Keratinocyte (primary cell): Measurements from ENCODE around the gene SLFNL1. TPM values are rescaled to one million over a fixed set of nuclear protein-coding genes. Genes with fewer than 3 reads are reported as not detected.

ENCODE experiments used
- DNase-seq: peaks from one replicate; pipeline ENCODE4 v3.0.0-alpha.2; 2011; ENCODE audit warnings: low read depth, missing footprints, low spot score
- FAIRE-seq: peaks from 2 replicates; lab custom pipeline; 2011; peaks lifted over from hg19 to GRCh38; lab: Jason Lieb, UNC
- H2AFZ ChIP-seq: 2 replicates; pipeline ENCODE4 v1.6.0; 2012; ENCODE audit warnings: low read length, control low read depth, inconsistent platforms; ENCODE audit not compliant: control insufficient read depth
- H3K27ac ChIP-seq: 2 replicates; pipeline ENCODE4 v1.5.1; 2011; ENCODE audit warnings: low read length; ENCODE audit not compliant: control insufficient read depth, insufficient read depth
- H3K27me3 ChIP-seq: 3 replicates; pipeline ENCODE4 v1.6.0; 2011; ENCODE audit warnings: low read length; ENCODE audit not compliant: control insufficient read depth, insufficient read depth; ENCODE audit errors: extremely low read depth
- H3K36me3 ChIP-seq, 2 experiments: 2 replicates in 1 of 2; 3 replicates in 1 of 2; pipeline ENCODE4 v1.5.1; 2011; ENCODE audit warnings: low read length in 2 of 2, mild to moderate bottlenecking in 1 of 2; ENCODE audit not compliant: control insufficient read depth in 2 of 2, insufficient read depth in 2 of 2; ENCODE audit errors: extremely low read depth in 1 of 2
- H3K4me1 ChIP-seq: 3 replicates; pipeline ENCODE4 v1.5.1; 2011; ENCODE audit warnings: low read length; ENCODE audit not compliant: control insufficient read depth, insufficient read depth; ENCODE audit errors: extremely low read depth
- H3K4me2 ChIP-seq: 3 replicates; pipeline ENCODE4 v1.6.0; 2011; ENCODE audit warnings: low read depth, low read length; ENCODE audit not compliant: control insufficient read depth, insufficient read depth; ENCODE audit errors: extremely low read depth
- H3K4me3 ChIP-seq, 3 experiments: fragments of 200-600 bp in 1 of 3; sonication (generic) in 1 of 3; 2 replicates in 2 of 3; 3 replicates in 1 of 3; pipeline ENCODE4 v1.5.1; 2011 to 2016; ENCODE audit warnings: low read length in 3 of 3, mild to moderate bottlenecking in 3 of 3, control low read depth in 2 of 3, inconsistent platforms in 1 of 3, low read depth in 1 of 3, mixed read lengths in 1 of 3, mixed run types in 1 of 3, moderate library complexity in 1 of 3; ENCODE audit not compliant: control insufficient read depth in 2 of 3, insufficient read depth in 2 of 3; ENCODE audit errors: extremely low read depth in 1 of 3
- H3K79me2 ChIP-seq: 2 replicates; pipeline ENCODE4 v1.6.0; 2012; ENCODE audit warnings: low read length; ENCODE audit not compliant: control insufficient read depth, insufficient read depth
- H3K9ac ChIP-seq: 3 replicates; pipeline ENCODE4 v1.6.0; 2011; ENCODE audit warnings: low read length; ENCODE audit not compliant: control insufficient read depth, insufficient read depth; ENCODE audit errors: extremely low read depth
- H3K9me1 ChIP-seq: 3 replicates; pipeline ENCODE4 v1.6.0; 2011; ENCODE audit warnings: low read length; ENCODE audit not compliant: control insufficient read depth, insufficient read depth; ENCODE audit errors: extremely low read depth
- H3K9me3 ChIP-seq: 2 replicates; pipeline ENCODE4 v1.5.1; 2012; ENCODE audit warnings: low read depth, low read length; ENCODE audit not compliant: control insufficient read depth
- H4K20me1 ChIP-seq: 3 replicates; pipeline ENCODE4 v1.6.0; 2011; ENCODE audit warnings: low read length; ENCODE audit not compliant: control insufficient read depth, insufficient read depth; ENCODE audit errors: extremely low read depth
- EZH2 ChIP-seq: IDR thresholded peaks from one replicate; pipeline ENCODE4 v1.6.1; 2012; ENCODE audit warnings: inconsistent platforms, mild to moderate bottlenecking, low read length, moderate library complexity
- dilution Hi-C: fragments of 300-500 bp; cut with MboI; formaldehyde crosslinking; loops from one replicate; pipeline ENCODE4 v1.7.0; 2020; ENCODE audit warnings: low sequenced_read_pairs; ENCODE audit not compliant: extremely low pct_ligation_motif_present
- polyA plus RNA-seq, 5 experiments: library from polyadenylated mRNA; depleted of rRNA in 3 of 5; stranded (reverse) in 3 of 5; stranded (forward) in 1 of 5; unstranded in 1 of 5; fragments of >200 nt; gene quantifications; 1 replicate in 1 of 5; 2 replicates in 3 of 5; 3 replicates in 1 of 5; pipeline versions ENCODE4 v1.2.1 to v1.2.3, GENCODE V29; 2011 to 2012; ENCODE audit warnings: missing spikeins in 2 of 5, low read depth in 1 of 5, low replicate concordance in 1 of 5
- TF ChIP-seq, protein P1 (sequence below), 3 experiments: IDR thresholded peaks in 1 of 3; conservative IDR thresholded peaks in 1 of 3; optimal IDR thresholded peaks in 1 of 3; 2 replicates in 2 of 3; 3 replicates in 1 of 3; pipeline versions ENCODE3 to v1.5.1; 2011; ENCODE audit warnings: low read length in 3 of 3, mild to moderate bottlenecking in 3 of 3, moderate library complexity in 2 of 3, control low read depth in 1 of 3, inconsistent platforms in 1 of 3; ENCODE audit not compliant: insufficient read depth in 2 of 3; ENCODE audit errors: extremely low read depth in 1 of 3

Gene SLFNL1
- polyA plus RNA-seq, 1 donor (not counting 4 experiments of a cell fraction or from before 2014, with no cell fraction given) = not detected

DNA sequence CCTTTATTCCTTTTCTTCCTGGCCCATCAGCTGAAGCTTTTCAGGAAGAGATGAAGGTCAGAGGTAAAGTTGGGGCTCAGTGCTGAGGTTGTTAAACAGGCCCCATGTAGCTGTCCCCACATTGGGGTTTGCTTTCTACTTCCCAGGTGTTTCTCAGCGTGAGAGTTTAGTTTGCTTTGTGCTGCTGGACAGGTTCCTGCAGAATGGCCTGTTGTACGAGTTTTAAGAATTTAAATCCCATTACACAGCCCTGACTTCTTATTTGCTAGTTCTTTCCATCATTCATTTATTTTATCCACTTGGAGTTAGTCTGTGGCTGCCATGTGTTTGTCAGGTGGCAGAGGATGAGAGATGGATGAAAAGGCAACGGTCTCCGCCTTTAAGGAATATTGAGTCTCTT lies 22.9 kb downstream of the SLFNL1 start:
- no peak overlapping the region for H3K27ac ChIP-seq
- H3K4me1 ChIP-seq = peaks cover 10% of the 10 kb centered on the region

GRCh38 chr1:40997096-40997495 lies 24.4 kb downstream of the SLFNL1 start:
- peaks cover 48 to 65% of the 10 kb centered on the region in 2 experiments for H3K36me3 ChIP-seq
- H3K27me3 ChIP-seq = no peaks in the 10 kb centered on the region
- no peaks in the 10 kb centered on the region for H3K9me1 ChIP-seq
- dilution Hi-C loops = no loop called here
- TF ChIP-seq, protein P1, sequence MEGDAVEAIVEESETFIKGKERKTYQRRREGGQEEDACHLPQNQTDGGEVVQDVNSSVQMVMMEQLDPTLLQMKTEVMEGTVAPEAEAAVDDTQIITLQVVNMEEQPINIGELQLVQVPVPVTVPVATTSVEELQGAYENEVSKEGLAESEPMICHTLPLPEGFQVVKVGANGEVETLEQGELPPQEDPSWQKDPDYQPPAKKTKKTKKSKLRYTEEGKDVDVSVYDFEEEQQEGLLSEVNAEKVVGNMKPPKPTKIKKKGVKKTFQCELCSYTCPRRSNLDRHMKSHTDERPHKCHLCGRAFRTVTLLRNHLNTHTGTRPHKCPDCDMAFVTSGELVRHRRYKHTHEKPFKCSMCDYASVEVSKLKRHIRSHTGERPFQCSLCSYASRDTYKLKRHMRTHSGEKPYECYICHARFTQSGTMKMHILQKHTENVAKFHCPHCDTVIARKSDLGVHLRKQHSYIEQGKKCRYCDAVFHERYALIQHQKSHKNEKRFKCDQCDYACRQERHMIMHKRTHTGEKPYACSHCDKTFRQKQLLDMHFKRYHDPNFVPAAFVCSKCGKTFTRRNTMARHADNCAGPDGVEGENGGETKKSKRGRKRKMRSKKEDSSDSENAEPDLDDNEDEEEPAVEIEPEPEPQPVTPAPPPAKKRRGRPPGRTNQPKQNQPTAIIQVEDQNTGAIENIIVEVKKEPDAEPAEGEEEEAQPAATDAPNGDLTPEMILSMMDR (optimal IDR thresholded peaks at IDR 0.05 in 1 of 3, IDR thresholded peaks at IDR 0.05 in 1 of 3, conservative IDR thresholded peaks at IDR 0.05 in 1 of 3; ENCODE audit: extremely low read depth in 1 of 3, insufficient read depth in 2 of 3, low read length in 3 of 3) = no peak
- no peak for TF ChIP-seq EZH2
- peaks cover 4% of the 10 kb centered on the region for H4K20me1 ChIP-seq
- DNase-seq = no peak
- H3K79me2 ChIP-seq = peaks cover 33% of the 10 kb centered on the region
- H3K4me3 ChIP-seq = no peak overlapping the region
- H3K4me1 ChIP-seq = no peaks in the 10 kb centered on the region
- no peak overlapping the region for H2AFZ ChIP-seq
- no peak overlapping the region for H3K9ac ChIP-seq
- no peak for FAIRE-seq
- H3K4me2 ChIP-seq = no peak overlapping the region
- H3K27ac ChIP-seq = no peak overlapping the region
- H3K9me3 ChIP-seq = no peaks in the 10 kb centered on the region

More for the DNA sequence above, 22.9 kb downstream of the SLFNL1 start:
- FAIRE-seq = no peak
- Histone ChIP-seq H3K36me3 (peaks cover 45 to 68% of the 10 kb centered on the region in 2 experiments), H3K9me1 (no peaks in the 10 kb centered on the region), H3K79me2 (peaks cover 24% of the 10 kb centered on the region), H3K4me3 (no peak overlapping the region), H3K4me2 (no peak overlapping the region), H3K9ac (no peak overlapping the region), H3K9me3 (no peaks in the 10 kb centered on the region), H3K27me3 (no peaks in the 10 kb centered on the region), H2AFZ (no peak overlapping the region), H4K20me1 (peaks cover 11% of the 10 kb centered on the region)
- dilution Hi-C loops = no loop called here
- TF ChIP-seq, protein P1 (optimal IDR thresholded peaks at IDR 0.05 in 1 of 3, IDR thresholded peaks at IDR 0.05 in 1 of 3, conservative IDR thresholded peaks at IDR 0.05 in 1 of 3; ENCODE audit: extremely low read depth in 1 of 3, insufficient read depth in 2 of 3, low read length in 3 of 3) = no peak
- TF ChIP-seq EZH2 = no peak
- DNase-seq = no peak
